Measurements from ENCODE around the gene CYP4F22. TPM values are rescaled to one million over a fixed set of nuclear protein-coding genes. Genes with fewer than 3 reads are reported as not detected.

Gene CYP4F22
- total RNA-seq, 1 donor from 2014 or later, result not detected

DNA sequence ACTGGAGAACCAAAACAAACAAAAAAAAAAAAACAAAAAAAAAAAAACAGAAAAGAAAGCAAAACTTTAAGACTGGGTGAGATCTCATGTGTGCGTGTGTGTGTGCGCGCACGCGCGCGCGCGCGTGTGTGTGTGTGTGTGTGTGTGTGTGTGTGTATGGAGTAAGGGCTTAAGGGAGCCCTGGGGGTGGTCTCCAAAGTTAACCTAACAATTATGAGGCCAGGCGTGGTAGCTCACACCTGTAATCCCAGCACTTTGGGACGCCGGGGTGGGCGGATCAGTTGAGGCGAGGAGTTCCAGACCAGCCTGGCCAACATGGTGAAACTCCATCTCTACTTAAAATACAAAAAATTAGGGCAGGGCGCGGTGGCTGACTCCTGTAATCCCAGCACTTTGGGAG lies 46.7 kb downstream of the CYP4F22 start:
- Mint-ChIP-seq H3K4me3 (ENCODE audit: unreplicated experiment) (no peak overlapping the region), H3K27ac (ENCODE audit: unreplicated experiment) (no peak overlapping the region), H3K9me3 (ENCODE audit: unreplicated experiment) (no peaks in the 10 kb centered on the region), H3K4me1 (ENCODE audit: unreplicated experiment) (peaks cover 12% of the 10 kb centered on the region), H3K27me3 (ENCODE audit: unreplicated experiment) (peaks cover 13% of the 10 kb centered on the region), H3K36me3 (ENCODE audit: unreplicated experiment) (no peaks in the 10 kb centered on the region)
- TF ChIP-seq, protein P1, sequence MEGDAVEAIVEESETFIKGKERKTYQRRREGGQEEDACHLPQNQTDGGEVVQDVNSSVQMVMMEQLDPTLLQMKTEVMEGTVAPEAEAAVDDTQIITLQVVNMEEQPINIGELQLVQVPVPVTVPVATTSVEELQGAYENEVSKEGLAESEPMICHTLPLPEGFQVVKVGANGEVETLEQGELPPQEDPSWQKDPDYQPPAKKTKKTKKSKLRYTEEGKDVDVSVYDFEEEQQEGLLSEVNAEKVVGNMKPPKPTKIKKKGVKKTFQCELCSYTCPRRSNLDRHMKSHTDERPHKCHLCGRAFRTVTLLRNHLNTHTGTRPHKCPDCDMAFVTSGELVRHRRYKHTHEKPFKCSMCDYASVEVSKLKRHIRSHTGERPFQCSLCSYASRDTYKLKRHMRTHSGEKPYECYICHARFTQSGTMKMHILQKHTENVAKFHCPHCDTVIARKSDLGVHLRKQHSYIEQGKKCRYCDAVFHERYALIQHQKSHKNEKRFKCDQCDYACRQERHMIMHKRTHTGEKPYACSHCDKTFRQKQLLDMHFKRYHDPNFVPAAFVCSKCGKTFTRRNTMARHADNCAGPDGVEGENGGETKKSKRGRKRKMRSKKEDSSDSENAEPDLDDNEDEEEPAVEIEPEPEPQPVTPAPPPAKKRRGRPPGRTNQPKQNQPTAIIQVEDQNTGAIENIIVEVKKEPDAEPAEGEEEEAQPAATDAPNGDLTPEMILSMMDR (IDR thresholded peaks at IDR 0.05), result no peak
- no peak for DNase-seq (ENCODE audit: extremely low spot score, unreplicated experiment)

DNA sequence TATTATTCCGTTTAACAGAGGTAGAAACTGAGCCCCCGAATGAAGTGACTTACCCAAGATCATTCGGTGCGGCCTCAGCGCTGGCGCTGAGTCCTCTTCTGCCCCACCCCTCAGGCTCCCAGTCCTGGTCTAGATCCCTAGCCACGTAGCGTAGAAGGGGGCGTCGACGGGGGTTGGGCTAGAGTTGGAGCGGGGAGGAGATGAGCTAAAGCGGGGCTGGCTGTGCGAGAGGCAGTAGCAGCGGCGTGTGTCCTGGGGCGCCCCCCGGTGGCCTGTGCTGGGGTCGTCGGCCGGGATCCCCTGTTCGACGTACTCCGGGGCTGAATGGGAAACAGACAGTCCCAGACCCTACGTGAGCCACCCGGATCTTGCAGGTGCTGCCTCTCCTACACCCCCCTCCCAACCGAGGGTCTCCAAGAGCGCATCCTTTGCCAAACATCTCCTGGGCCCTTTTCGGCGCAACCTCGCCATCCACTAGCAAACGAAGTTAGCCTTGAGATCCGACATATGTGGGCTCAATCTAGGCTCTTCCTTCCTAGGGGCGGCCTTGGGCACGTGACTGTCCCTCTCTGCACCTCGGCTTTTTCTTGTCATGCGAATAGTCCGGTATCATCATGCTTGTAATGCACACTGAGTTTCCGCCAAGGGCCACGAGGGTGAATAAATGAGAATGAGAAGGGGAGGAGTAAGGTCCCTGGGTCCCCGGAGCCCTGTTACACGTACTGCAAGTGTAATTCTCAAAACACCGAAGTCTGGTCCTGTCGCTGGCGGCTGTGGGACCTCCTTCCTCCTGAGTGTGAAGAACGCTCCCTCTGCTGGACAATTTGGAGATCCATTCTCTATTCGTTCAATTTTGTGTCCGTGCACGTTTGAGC lies 47.7 kb downstream of the CYP4F22 start:
- Mint-ChIP-seq H3K27me3 (ENCODE audit: unreplicated experiment) (peaks cover 13% of the 10 kb centered on the region), H3K4me1 (ENCODE audit: unreplicated experiment) (peaks cover 12% of the 10 kb centered on the region), H3K36me3 (ENCODE audit: unreplicated experiment) (no peaks in the 10 kb centered on the region), H3K9me3 (ENCODE audit: unreplicated experiment) (no peaks in the 10 kb centered on the region), H3K27ac (ENCODE audit: unreplicated experiment) (no peak overlapping the region), H3K4me3 (ENCODE audit: unreplicated experiment) (peak overlapping the region; percentile 64)
- TF ChIP-seq, protein P1 (IDR thresholded peaks at IDR 0.05), result peak; percentile 80
- peak; percentile 94 for DNase-seq (ENCODE audit: extremely low spot score, unreplicated experiment)

DNA sequence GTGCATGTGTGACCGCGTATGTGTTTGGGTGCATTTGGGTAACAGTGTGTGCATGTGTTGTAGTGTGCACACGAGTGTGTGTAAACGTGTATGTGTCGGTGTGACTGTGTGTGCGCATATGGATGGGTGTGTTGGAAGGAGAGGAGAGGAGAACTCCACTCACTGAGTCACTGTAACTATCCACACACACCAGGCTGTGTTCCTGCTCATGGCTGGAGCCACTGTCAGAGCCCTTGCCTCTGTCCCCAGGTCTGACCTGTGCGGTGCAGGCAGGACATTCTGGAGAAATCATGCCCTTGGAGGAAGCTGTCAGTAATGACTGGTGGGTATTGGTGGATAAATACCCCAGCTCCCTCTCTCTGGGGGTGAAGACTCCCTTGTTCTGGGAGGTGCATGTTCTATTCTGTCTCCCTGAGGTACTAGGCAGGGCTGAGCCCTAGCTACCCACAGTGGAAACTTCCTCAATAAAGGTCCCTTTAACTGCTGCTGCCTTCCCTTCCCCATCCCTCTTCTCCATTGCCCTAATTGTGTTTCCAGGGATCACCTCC lies 48.4 kb downstream of the CYP4F22 start:
- Mint-ChIP-seq H3K4me1 (ENCODE audit: unreplicated experiment) (peaks cover 12% of the 10 kb centered on the region), H3K4me3 (ENCODE audit: unreplicated experiment) (no peak overlapping the region)
- DNase-seq (ENCODE audit: extremely low spot score, unreplicated experiment), result no peak

DNA sequence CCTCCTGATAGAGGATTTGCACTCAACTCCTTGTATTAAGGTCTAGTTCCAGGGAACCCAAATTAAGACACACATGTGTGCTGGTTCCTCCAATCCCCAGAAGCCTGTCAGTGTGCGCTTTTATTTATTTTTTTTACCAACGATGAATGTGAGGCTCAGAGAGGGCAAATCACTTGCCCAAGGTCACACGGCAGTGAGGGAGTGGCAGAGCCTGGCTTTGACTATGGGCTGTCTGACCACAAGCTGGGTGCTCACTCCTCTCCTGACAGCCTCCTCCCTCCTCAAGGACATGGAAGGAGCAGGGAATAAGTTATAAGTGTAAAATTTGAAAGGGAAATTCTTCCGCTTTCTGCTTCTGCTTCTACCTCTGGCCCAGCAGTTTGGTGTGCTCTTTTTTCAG lies 48.9 kb downstream of the CYP4F22 start:
- no peaks in the 10 kb centered on the region for H3K36me3 Mint-ChIP-seq (ENCODE audit: unreplicated experiment)
- H3K27ac Mint-ChIP-seq (ENCODE audit: unreplicated experiment), result no peak overlapping the region
- H3K4me3 Mint-ChIP-seq (ENCODE audit: unreplicated experiment), result no peak overlapping the region
- H3K9me3 Mint-ChIP-seq (ENCODE audit: unreplicated experiment), result no peaks in the 10 kb centered on the region
- peaks cover 13% of the 10 kb centered on the region for H3K27me3 Mint-ChIP-seq (ENCODE audit: unreplicated experiment)
- TF ChIP-seq, protein P1 (IDR thresholded peaks at IDR 0.05), result no peak
- no peak for DNase-seq (ENCODE audit: extremely low spot score, unreplicated experiment)
- peaks cover 12% of the 10 kb centered on the region for H3K4me1 Mint-ChIP-seq (ENCODE audit: unreplicated experiment)

More for the DNA sequence above, 48.4 kb downstream of the CYP4F22 start:
- H3K27ac Mint-ChIP-seq (ENCODE audit: unreplicated experiment), result no peak overlapping the region
- H3K27me3 Mint-ChIP-seq (ENCODE audit: unreplicated experiment), result peaks cover 13% of the 10 kb centered on the region
- no peaks in the 10 kb centered on the region for H3K36me3 Mint-ChIP-seq (ENCODE audit: unreplicated experiment)
- TF ChIP-seq, protein P1 (IDR thresholded peaks at IDR 0.05), result no peak
- H3K9me3 Mint-ChIP-seq (ENCODE audit: unreplicated experiment), result no peaks in the 10 kb centered on the region

DNA sequence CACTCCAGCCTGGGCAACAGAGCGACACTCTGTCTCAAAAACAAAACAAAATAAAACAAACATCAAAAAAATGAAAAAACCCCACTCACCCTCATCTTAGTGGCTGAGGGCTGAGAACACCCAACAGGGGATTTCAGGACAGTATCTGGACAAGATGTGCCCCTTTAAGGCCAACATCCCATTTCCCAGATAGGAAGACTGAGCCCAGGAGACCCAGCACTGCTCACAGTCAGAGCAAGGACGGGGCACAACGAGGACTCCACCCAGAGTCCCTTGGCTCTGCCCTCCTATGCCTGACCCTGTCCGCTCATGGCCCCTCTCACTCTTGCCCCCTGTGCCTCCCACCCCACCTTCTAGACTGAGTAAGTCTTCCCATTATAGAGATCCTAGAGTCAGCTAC lies 53.8 kb downstream of the CYP4F22 start:
- no peaks in the 10 kb centered on the region for H3K9me3 Mint-ChIP-seq (ENCODE audit: unreplicated experiment)
- no peaks in the 10 kb centered on the region for H3K36me3 Mint-ChIP-seq (ENCODE audit: unreplicated experiment)
- TF ChIP-seq, protein P1 (IDR thresholded peaks at IDR 0.05), result no peak
- DNase-seq (ENCODE audit: extremely low spot score, unreplicated experiment), result no peak
- H3K4me1 Mint-ChIP-seq (ENCODE audit: unreplicated experiment), result no peaks in the 10 kb centered on the region
- peaks cover 20% of the 10 kb centered on the region for H3K27me3 Mint-ChIP-seq (ENCODE audit: unreplicated experiment)
- H3K4me3 Mint-ChIP-seq (ENCODE audit: unreplicated experiment), result no peak overlapping the region
- H3K27ac Mint-ChIP-seq (ENCODE audit: unreplicated experiment), result no peak overlapping the region

Data from osteocyte (in vitro differentiated cells).